Sigmoid colon (tissue), 7 donors: Measurements from ENCODE around the gene NUTF2. TPM values are rescaled to one million over a fixed set of nuclear protein-coding genes. Genes with fewer than 3 reads are reported as not detected.

Experiments used
- DNase-seq: peaks from one replicate; pipeline ENCODE4 v3.0.0-alpha.2; 2019
- H3K27ac ChIP-seq, 4 donors: fragments of 200-600 bp; sonication (generic); one replicate each; pipeline ENCODE4 v1.5.1; 2016 to 2019; ENCODE audit warnings: mild to moderate bottlenecking in 1 of 4
- H3K27me3 ChIP-seq, 3 donors: fragments of 200-600 bp; sonication (generic); one replicate each; pipeline ENCODE4 v1.5.1; 2019; ENCODE audit warnings: mild to moderate bottlenecking in 1 of 3
- H3K36me3 ChIP-seq, 4 donors: fragments of 200-600 bp; sonication (generic); one replicate each; pipeline ENCODE4 v1.5.1; 2016 to 2019
- H3K4me1 ChIP-seq, 4 donors: fragments of 200-600 bp; sonication (generic); one replicate each; pipeline ENCODE4 v1.5.1; 2017 to 2019
- H3K4me3 ChIP-seq, 4 donors: fragments of 200-600 bp; sonication (generic); one replicate each; pipeline ENCODE4 v1.5.1; 2017 to 2019; ENCODE audit warnings: mild to moderate bottlenecking in 2 of 4, moderate library complexity in 1 of 4
- H3K9me3 ChIP-seq, 4 donors: fragments of 200-600 bp in 3 of 4; sonication (generic) in 3 of 4; one replicate each; pipeline versions ENCODE4 v1.5.1 to v1.6.1; 2013 to 2019
- CTCF ChIP-seq, 4 experiments: fragments of 450-650 bp in 3 of 4; fragments of 200-600 bp in 1 of 4; IDR thresholded peaks; one replicate each; pipeline ENCODE4 v1.5.1; 2016 to 2019; ENCODE audit warnings: antibody characterized with exemption in 4 of 4, mild to moderate bottlenecking in 3 of 4, moderate library complexity in 2 of 4
- EP300 ChIP-seq, 4 donors: sonication (generic); formaldehyde crosslinking; IDR thresholded peaks; one replicate each; pipeline ENCODE4 v1.6.1; 2017; ENCODE audit warnings: antibody characterized with exemption in 4 of 4
- POLR2A ChIP-seq, 2 donors: fragments of 450-650 bp; IDR thresholded peaks; one replicate each; pipeline ENCODE4 v1.6.1; 2016; ENCODE audit warnings: antibody characterized with exemption in 2 of 2, mild to moderate bottlenecking in 2 of 2, moderate library complexity in 2 of 2
- POLR2AphosphoS5 ChIP-seq, 4 donors: sonication (generic); formaldehyde crosslinking; IDR thresholded peaks; one replicate each; pipeline ENCODE4 v1.6.1; 2017; ENCODE audit warnings: antibody characterized with exemption in 4 of 4
- WGBS, 2 donors: extraction: QIAGEN DNeasy Blood & Tissue Kit; methylation state at CpG; one replicate each; pipeline ENCODE4 v1.1.7; 2013; 5-methylcytosine and 5-hydroxymethylcytosine counted together
- intact Hi-C: fragments of 100-400 bp; cut with DNase I; formaldehyde crosslinking; loops from one replicate; pipeline ENCODE4 v1.15.1; 2023
- polyA plus RNA-seq, 3 donors: library from polyadenylated mRNA; stranded (reverse); fragments of 200-250 nt; gene quantifications; one replicate each; pipeline ENCODE4 v1.2.3, GENCODE V29; 2013
- total RNA-seq, 4 donors: library from RNA; depleted of rRNA; stranded (reverse); fragments of >200 nt; gene quantifications; one replicate each; pipeline ENCODE4 v1.1.0, GENCODE V29; 2016
- donor health status: healthy with polysubstance abuse.
- donor health status: Bipolar disorder and iron deficiency.
- donor health status: healthy.

NUTF2 gene
- total and polyA plus RNA-seq, 7 donors, result 50.8 to 115 (median 93.8) TPM

DNA sequence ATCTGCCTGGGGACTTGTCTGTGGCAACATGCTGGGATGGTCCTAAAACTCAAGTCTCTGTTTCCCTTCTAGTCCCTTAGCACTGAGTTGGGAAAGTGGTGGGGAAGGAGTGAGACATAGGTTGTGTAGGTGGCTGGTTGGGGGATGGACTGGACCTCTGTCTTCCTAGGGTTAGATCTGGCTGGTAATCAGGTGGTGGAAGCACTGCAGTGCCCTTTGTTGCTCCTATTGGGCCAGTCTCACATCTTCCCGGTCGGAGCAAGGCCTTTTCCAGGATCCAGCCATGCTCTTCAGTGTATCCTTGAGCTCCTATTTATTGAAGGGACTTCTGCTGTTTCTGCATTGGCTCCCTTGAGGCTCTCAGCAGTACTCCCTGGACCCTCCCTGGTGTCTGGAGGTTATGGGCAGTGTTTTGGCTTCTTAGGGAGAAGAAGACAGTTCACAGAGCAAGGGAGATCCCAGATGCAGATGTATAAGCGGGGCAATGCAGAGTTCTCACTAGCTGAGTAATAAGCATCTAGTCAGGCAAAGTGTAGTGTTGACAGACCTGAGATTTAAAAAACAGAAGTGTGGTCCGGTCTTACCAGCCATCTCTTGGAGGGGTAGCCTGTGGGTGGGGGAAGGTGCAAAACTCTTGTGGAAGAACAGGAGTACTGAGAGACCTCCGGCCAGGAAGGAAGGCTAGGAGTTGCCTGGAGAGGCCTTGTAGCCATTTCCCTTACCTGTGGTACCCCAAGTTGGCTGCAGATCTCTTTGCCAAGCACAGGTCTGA lies 1.3 kb upstream of the NUTF2 start:
- DNase-seq, result no peak
- H3K27ac ChIP-seq, result peak overlapping the region; percentile 96 to 99 (median 99)
- no peaks in the 10 kb centered on the region for H3K36me3 ChIP-seq
- H3K4me1 ChIP-seq, result peaks cover 0 to 62% (median 59%) of the 10 kb centered on the region in 4 donors
- H3K9me3 ChIP-seq, result no peaks in the 10 kb centered on the region
- H3K27me3 ChIP-seq, result no peaks in the 10 kb centered on the region
- intact Hi-C loops, result loop anchor here (2.0 to 10.0 kb wide), 5 partner anchors 39 to 618 kb away; partner anchors contain the start of genes NRN1L, PSKH1, RANBP10 and RIPOR1
- H3K4me3 ChIP-seq, result peak overlapping the region; percentile 67 to 89 (median 85)
- TF ChIP-seq CTCF (IDR thresholded peaks at IDR 0.05), result no peak
- no peak for TF ChIP-seq POLR2AphosphoS5 (IDR thresholded peaks at IDR 0.05)
- TF ChIP-seq POLR2A (IDR thresholded peaks at IDR 0.05), result no peak
- no peak for TF ChIP-seq EP300 (IDR thresholded peaks at IDR 0.05)
- 73 to 78% methylated on average over 5 of the region's 5 CpGs for WGBS, 2 donors

GRCh38 chr16:67846063-67846319 lies 742 bp upstream of the NUTF2 start:
- Histone ChIP-seq H3K9me3 (no peaks in the 10 kb centered on the region), H3K4me3 (peak overlapping the region; percentile 67 to 89 (median 85)), H3K36me3 (no peaks in the 10 kb centered on the region), H3K27me3 (no peaks in the 10 kb centered on the region), H3K4me1 (peaks cover 0 to 63% (median 60%) of the 10 kb centered on the region in 4 donors), H3K27ac (peak overlapping the region; percentile 96 to 99 (median 99))
- no peak for DNase-seq
- TF ChIP-seq POLR2AphosphoS5 (IDR thresholded peaks at IDR 0.05), result no peak
- no peak for TF ChIP-seq CTCF (IDR thresholded peaks at IDR 0.05)
- TF ChIP-seq POLR2A (IDR thresholded peaks at IDR 0.05), result no peak
- TF ChIP-seq EP300 (IDR thresholded peaks at IDR 0.05), result no peak
- 8% methylated on average over 2 of the region's 2 CpGs for WGBS, 2 donors
- intact Hi-C loops, result loop anchor here (2.0 to 10.0 kb wide), 5 partner anchors 39 to 619 kb away; partner anchors contain the start of genes NRN1L, PSKH1, RANBP10 and RIPOR1

GRCh38 chr16:67847064-67847861 lies 530 bp downstream of the NUTF2 start, which contains the start of gene CENPT:
Gene CENPT, minus strand, starts transcription at chr16:67847693. Its CDS starts 13,834 bp downstream, at chr16:67833859.
- H3K4me3 ChIP-seq, result peak within 1 kb of the TSS; percentile 67 to 89 (median 85)
- no peaks in the 10 kb centered on the region for H3K36me3 ChIP-seq
- intact Hi-C loops, result loop anchor here (2.0 to 10.0 kb wide), 5 partner anchors 38 to 620 kb away; partner anchors contain the start of genes NRN1L, PSKH1, RANBP10 and RIPOR1
- no peaks in the 10 kb centered on the region for H3K9me3 ChIP-seq
- DNase-seq, result peak; percentile 81
- TF ChIP-seq EP300 (IDR thresholded peaks at IDR 0.05) (no peak), CTCF (IDR thresholded peaks at IDR 0.05) (no peak), POLR2AphosphoS5 (IDR thresholded peaks at IDR 0.05) (no peak), POLR2A (IDR thresholded peaks at IDR 0.05) (no peak)
- peak within 1 kb of the TSS; percentile 96 to 99 (median 99) for H3K27ac ChIP-seq
- H3K27me3 ChIP-seq, result no peaks in the 10 kb centered on the region
- WGBS, 2 donors, result 1% methylated on average over 62 of the region's 62 CpGs
- H3K4me1 ChIP-seq, result peaks cover 0 to 60% (median 54%) of the 10 kb centered on the region in 4 donors

GRCh38 chr16:67848118-67848517 lies 1.4 kb downstream of the NUTF2 start:
- H3K27ac ChIP-seq, result peak overlapping the region in 3 of 4 donors; percentile 96 to 99 (median 99)
- no peak for DNase-seq
- H3K9me3 ChIP-seq, result no peaks in the 10 kb centered on the region
- intact Hi-C loops, result loop anchor here (5.0 to 10.0 kb wide), 2 partner anchors 323 to 621 kb away; partner anchors contain the start of genes RIPOR1 and TMEM208
- H3K36me3 ChIP-seq, result no peaks in the 10 kb centered on the region
- H3K4me3 ChIP-seq, result peak overlapping the region in 3 of 4 donors; percentile 67 to 89 (median 88)
- no peaks in the 10 kb centered on the region for H3K27me3 ChIP-seq
- peaks cover 0 to 57% (median 51%) of the 10 kb centered on the region in 4 donors for H3K4me1 ChIP-seq
- no peak for TF ChIP-seq CTCF (IDR thresholded peaks at IDR 0.05)
- TF ChIP-seq EP300 (IDR thresholded peaks at IDR 0.05), result no peak
- TF ChIP-seq POLR2A (IDR thresholded peaks at IDR 0.05), result no peak
- TF ChIP-seq POLR2AphosphoS5 (IDR thresholded peaks at IDR 0.05), result no peak
- WGBS, 2 donors, result 91% methylated on average over 11 of the region's 11 CpGs
